Immature natural killer cell (primary cell): ENCODE results near the gene GPATCH8. TPM values are rescaled to one million over a fixed set of nuclear protein-coding genes. Genes with fewer than 3 reads are reported as not detected.

ENCODE experiments used
- DNase-seq, 3 donors: peaks; one replicate each; pipeline ENCODE4 v3.0.0; 2022; ENCODE audit warnings: mixed read lengths in 1 of 3
- H3K27ac Mint-ChIP-seq, 6 donors: one replicate each; pipeline ENCODE4 v1.8.0; 2020; ENCODE audit warnings: mixed read lengths in 6 of 6, mild to moderate bottlenecking in 5 of 6, inconsistent platforms in 4 of 6, moderate library complexity in 3 of 6
- H3K27me3 Mint-ChIP-seq, 3 donors: one replicate each; pipeline ENCODE4 v1.8.0; 2020 to 2021; ENCODE audit warnings: low read depth in 3 of 3, mild to moderate bottlenecking in 3 of 3, mixed read lengths in 3 of 3, moderate library complexity in 3 of 3, inconsistent platforms in 1 of 3
- H3K36me3 Mint-ChIP-seq, 3 donors: one replicate each; pipeline ENCODE4 v1.8.0; 2020; ENCODE audit warnings: mixed read lengths in 3 of 3, inconsistent platforms in 2 of 3, mild to moderate bottlenecking in 2 of 3
- H3K4me1 Mint-ChIP-seq, 2 donors: one replicate each; pipeline ENCODE4 v1.8.0; 2020; ENCODE audit warnings: inconsistent platforms in 2 of 2, mild to moderate bottlenecking in 2 of 2, mixed read lengths in 2 of 2, moderate library complexity in 1 of 2
- H3K4me3 Mint-ChIP-seq, 5 donors: one replicate each; pipeline ENCODE4 v1.8.0; 2020; ENCODE audit warnings: mild to moderate bottlenecking in 5 of 5, mixed read lengths in 5 of 5, inconsistent platforms in 3 of 5, moderate library complexity in 3 of 5
- H3K9me3 Mint-ChIP-seq, 6 donors: one replicate each; pipeline ENCODE4 v1.8.0; 2020; ENCODE audit warnings: mild to moderate bottlenecking in 6 of 6, mixed read lengths in 6 of 6, inconsistent platforms in 4 of 6, moderate library complexity in 3 of 6
- polyA plus RNA-seq, 3 donors: library from polyadenylated mRNA; unstranded; fragments of 300-500 nt; fragmentation: Illumina TruSeq; gene quantifications; one replicate each; pipeline ENCODE4 v1.2.3, GENCODE V29; 2021

Gene GPATCH8
- polyA plus RNA-seq, 3 donors from 2014 or later = 15.5 to 101 (median 22.1) TPM

GRCh38 chr17:44389723-44390202 is 113.4 kb downstream of the GPATCH8 start:
- H3K4me3 Mint-ChIP-seq = peak overlapping the region in 3 of 5 donors; percentile 11 to 34 (median 32)
- peaks cover 26 to 29% of the 10 kb centered on the region in 2 donors for H3K4me1 Mint-ChIP-seq
- H3K27me3 Mint-ChIP-seq = peaks cover 3 to 11% (median 6%) of the 10 kb centered on the region in 3 donors
- no peak for DNase-seq
- H3K36me3 Mint-ChIP-seq = no peaks in the 10 kb centered on the region
- no peaks in the 10 kb centered on the region for H3K9me3 Mint-ChIP-seq
- H3K27ac Mint-ChIP-seq = no peak overlapping the region

GRCh38 chr17:44389281-44389680 is 113.9 kb downstream of the GPATCH8 start, which contains the start of gene ITGA2B:
Gene ITGA2B, minus strand, starts transcription at chr17:44389649. Its CDS starts 176 bp downstream, at chr17:44389473.
- no peaks in the 10 kb centered on the region for H3K36me3 Mint-ChIP-seq
- H3K4me1 Mint-ChIP-seq = peaks cover 26 to 30% of the 10 kb centered on the region in 2 donors
- H3K4me3 Mint-ChIP-seq = peak within 1 kb of the TSS in 3 of 5 donors; percentile 11 to 34 (median 32)
- peaks cover 3 to 11% (median 6%) of the 10 kb centered on the region in 3 donors for H3K27me3 Mint-ChIP-seq
- peak within 1 kb of the TSS in 1 of 6 donors; percentile 30 for H3K27ac Mint-ChIP-seq
- H3K9me3 Mint-ChIP-seq = no peaks in the 10 kb centered on the region
- no peak for DNase-seq

GRCh38 chr17:44387804-44388203 is 115.4 kb downstream of the GPATCH8 start:
- peaks cover 3 to 11% (median 8%) of the 10 kb centered on the region in 3 donors for H3K27me3 Mint-ChIP-seq
- H3K27ac Mint-ChIP-seq = no peak overlapping the region
- no peak for DNase-seq
- no peaks in the 10 kb centered on the region for H3K9me3 Mint-ChIP-seq
- peak overlapping the region in 1 of 5 donors; percentile 38 for H3K4me3 Mint-ChIP-seq
- H3K36me3 Mint-ChIP-seq = no peaks in the 10 kb centered on the region
- H3K4me1 Mint-ChIP-seq = peaks cover 26 to 29% of the 10 kb centered on the region in 2 donors

GRCh38 chr17:44386182-44386525 is 117.1 kb downstream of the GPATCH8 start:
- Mint-ChIP-seq H3K4me3 (peak overlapping the region; percentile 73 to 84 (median 83)), H3K27me3 (peaks cover 3 to 12% (median 12%) of the 10 kb centered on the region in 3 donors), H3K36me3 (no peaks in the 10 kb centered on the region), H3K4me1 (peaks cover 26 to 29% of the 10 kb centered on the region in 2 donors), H3K27ac (peak overlapping the region in 4 of 6 donors; percentile 35 to 61 (median 58)), H3K9me3 (no peaks in the 10 kb centered on the region)
- DNase-seq = no peak

- H3K4me1 Mint-ChIP-seq = peaks cover 26 to 29% of the 10 kb centered on the region in 2 donors
- H3K27me3 Mint-ChIP-seq = peaks cover 3 to 12% (median 12%) of the 10 kb centered on the region in 3 donors
These were observed 117.7 kb downstream of the GPATCH8 start for GRCh38 chr17:44385287-44386181.

GRCh38 chr17:44384823-44385286 is 118.4 kb downstream of the GPATCH8 start:
- Mint-ChIP-seq H3K4me1 (peaks cover 21 to 25% of the 10 kb centered on the region in 2 donors), H3K27me3 (peaks cover 3 to 12% (median 8%) of the 10 kb centered on the region in 3 donors), H3K9me3 (no peaks in the 10 kb centered on the region), H3K4me3 (peak overlapping the region; percentile 73 to 84 (median 83)), H3K27ac (peak overlapping the region in 1 of 6 donors; percentile 78), H3K36me3 (no peaks in the 10 kb centered on the region)
- no peak for DNase-seq

More at GRCh38 chr17:44385287-44386181, 117.7 kb downstream of the GPATCH8 start:
- peak overlapping the region; percentile 73 to 84 (median 83) for H3K4me3 Mint-ChIP-seq
- DNase-seq = peak; percentile 78 to 81 (median 81)
- no peaks in the 10 kb centered on the region for H3K36me3 Mint-ChIP-seq
- H3K9me3 Mint-ChIP-seq = no peaks in the 10 kb centered on the region
- H3K27ac Mint-ChIP-seq = peak overlapping the region in 4 of 6 donors; percentile 17 to 61 (median 26)

- peaks cover 16 to 20% of the 10 kb centered on the region in 2 donors for H3K4me1 Mint-ChIP-seq
- no peaks in the 10 kb centered on the region for H3K9me3 Mint-ChIP-seq
- H3K4me3 Mint-ChIP-seq = peak overlapping the region; percentile 52 to 84 (median 83)
- H3K27me3 Mint-ChIP-seq = peaks cover 3 to 10% (median 8%) of the 10 kb centered on the region in 3 donors
- peak overlapping the region in 1 of 6 donors; percentile 45 for H3K27ac Mint-ChIP-seq
- H3K36me3 Mint-ChIP-seq = no peaks in the 10 kb centered on the region
- DNase-seq = no peak
These were observed 118.9 kb downstream of the GPATCH8 start for GRCh38 chr17:44384281-44384822.

- H3K36me3 Mint-ChIP-seq = no peaks in the 10 kb centered on the region
- H3K9me3 Mint-ChIP-seq = no peaks in the 10 kb centered on the region
- peak overlapping the region in 2 of 5 donors; percentile 24 to 41 for H3K4me3 Mint-ChIP-seq
- peaks cover 11 to 16% of the 10 kb centered on the region in 2 donors for H3K4me1 Mint-ChIP-seq
- no peak overlapping the region for H3K27ac Mint-ChIP-seq
- H3K27me3 Mint-ChIP-seq = peaks cover 3 to 9% (median 8%) of the 10 kb centered on the region in 3 donors
- no peak for DNase-seq
These were observed 119.3 kb downstream of the GPATCH8 start for GRCh38 chr17:44383861-44384260.

GRCh38 chr17:44383363-44383762 is 119.8 kb downstream of the GPATCH8 start:
- peaks cover 11 to 15% of the 10 kb centered on the region in 2 donors for H3K4me1 Mint-ChIP-seq
- peak overlapping the region in 1 of 5 donors; percentile 41 for H3K4me3 Mint-ChIP-seq
- no peak for DNase-seq
- H3K27me3 Mint-ChIP-seq = peaks cover 3 to 11% (median 9%) of the 10 kb centered on the region in 3 donors
- H3K36me3 Mint-ChIP-seq = no peaks in the 10 kb centered on the region
- H3K27ac Mint-ChIP-seq = no peak overlapping the region
- H3K9me3 Mint-ChIP-seq = no peaks in the 10 kb centered on the region

GRCh38 chr17:44382917-44383316 is 120.3 kb downstream of the GPATCH8 start:
- no peak overlapping the region for H3K4me3 Mint-ChIP-seq
- no peak for DNase-seq
- H3K27ac Mint-ChIP-seq = no peak overlapping the region
- peaks cover 3 to 11% (median 9%) of the 10 kb centered on the region in 3 donors for H3K27me3 Mint-ChIP-seq
- H3K9me3 Mint-ChIP-seq = no peaks in the 10 kb centered on the region
- peaks cover 11 to 14% of the 10 kb centered on the region in 2 donors for H3K4me1 Mint-ChIP-seq
- no peaks in the 10 kb centered on the region for H3K36me3 Mint-ChIP-seq

- no peak overlapping the region for H3K4me3 Mint-ChIP-seq
- H3K36me3 Mint-ChIP-seq = no peaks in the 10 kb centered on the region
- DNase-seq = no peak
- H3K4me1 Mint-ChIP-seq = peaks cover 11 to 12% of the 10 kb centered on the region in 2 donors
- H3K9me3 Mint-ChIP-seq = no peaks in the 10 kb centered on the region
- peak overlapping the region in 2 of 6 donors; percentile 8 to 48 for H3K27ac Mint-ChIP-seq
- H3K27me3 Mint-ChIP-seq = peaks cover 3 to 13% (median 7%) of the 10 kb centered on the region in 3 donors
These were observed 121.3 kb downstream of the GPATCH8 start for GRCh38 chr17:44381810-44382305.

- Mint-ChIP-seq H3K27me3 (peaks cover 3 to 10% (median 4%) of the 10 kb centered on the region in 3 donors), H3K9me3 (no peaks in the 10 kb centered on the region), H3K36me3 (no peaks in the 10 kb centered on the region), H3K4me1 (peaks cover 3 to 5% of the 10 kb centered on the region in 2 donors), H3K27ac (no peak overlapping the region), H3K4me3 (no peak overlapping the region)
- DNase-seq = no peak
These were observed 122.4 kb downstream of the GPATCH8 start for GRCh38 chr17:44380767-44381166.

GRCh38 chr17:44379887-44380286 is 123.3 kb downstream of the GPATCH8 start:
- Mint-ChIP-seq H3K9me3 (no peaks in the 10 kb centered on the region), H3K27me3 (peaks cover under 1 to 10% (median 4%) of the 10 kb centered on the region in 3 donors), H3K4me1 (peaks cover 0 to 3% of the 10 kb centered on the region in 2 donors), H3K27ac (no peak overlapping the region), H3K36me3 (no peaks in the 10 kb centered on the region), H3K4me3 (no peak overlapping the region)
- no peak for DNase-seq
